DLD1 (cell line): ENCODE measurements around the gene GSKIP.

Experiments used
- in situ Hi-C: cut with HindIII; loops from 2 replicates; pipeline ENCODE4 v1.10.0; 2017; ENCODE audit warnings: low sequenced_read_pairs

The GSKIP gene

DNA sequence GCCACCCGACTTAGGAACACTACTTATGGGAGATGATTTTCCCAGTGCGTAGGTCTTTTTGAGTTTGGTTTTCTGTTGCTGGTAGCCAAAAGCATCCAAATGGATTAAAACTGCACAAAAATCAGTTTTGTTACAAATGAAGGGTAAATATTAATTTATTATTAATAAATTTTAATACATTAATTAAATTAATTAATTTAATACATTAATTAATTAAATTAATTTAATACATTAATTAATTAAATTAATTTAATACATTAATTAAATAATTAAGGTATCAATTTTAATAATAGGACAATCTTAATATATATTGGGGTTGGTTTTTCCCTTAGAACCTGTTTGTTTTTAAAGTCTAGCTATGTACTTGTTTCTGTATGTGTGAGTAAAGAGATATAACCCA lies 52.2 kb downstream of the GSKIP start:
- in situ Hi-C loops = no loop called here

DNA sequence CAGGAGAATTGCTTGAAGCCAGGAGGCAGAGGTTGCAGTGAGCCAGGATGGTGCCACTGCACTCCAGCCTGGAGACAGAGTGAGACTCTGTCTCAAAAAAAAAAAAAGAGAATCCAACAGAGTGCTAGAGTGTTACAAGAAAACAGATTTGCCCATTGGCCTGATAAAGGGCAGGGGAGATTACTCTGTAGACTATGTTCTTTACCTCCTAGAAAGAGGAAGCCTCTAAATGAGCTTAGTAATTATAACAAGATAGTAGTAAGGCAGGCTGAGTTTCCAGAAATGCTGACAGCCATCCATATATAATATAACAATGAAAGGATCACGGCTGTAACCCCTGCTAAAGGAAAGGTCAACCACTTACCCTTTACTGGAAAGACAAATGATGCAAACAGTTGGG lies 53.0 kb downstream of the GSKIP start:
- in situ Hi-C loops = no loop called here

DNA sequence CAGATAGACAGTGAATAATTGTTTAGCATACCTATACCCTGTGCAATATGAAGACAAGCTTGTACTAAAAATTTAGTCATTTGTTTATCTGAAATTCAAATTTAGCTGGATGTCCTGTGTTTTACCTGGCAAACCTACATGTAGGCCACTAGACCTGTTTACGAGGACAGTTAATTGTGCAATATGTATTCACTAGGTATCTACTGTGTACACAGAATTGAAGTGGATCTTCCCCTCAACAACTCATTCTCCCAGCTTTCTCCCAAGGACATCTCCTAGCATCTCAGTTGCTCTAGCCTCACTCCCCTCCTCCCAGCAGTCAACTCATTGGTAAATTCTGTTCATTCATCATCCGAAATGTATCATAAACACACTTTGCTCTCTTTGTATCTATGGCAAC lies 53.9 kb downstream of the GSKIP start:
- in situ Hi-C loops = no loop called here

DNA sequence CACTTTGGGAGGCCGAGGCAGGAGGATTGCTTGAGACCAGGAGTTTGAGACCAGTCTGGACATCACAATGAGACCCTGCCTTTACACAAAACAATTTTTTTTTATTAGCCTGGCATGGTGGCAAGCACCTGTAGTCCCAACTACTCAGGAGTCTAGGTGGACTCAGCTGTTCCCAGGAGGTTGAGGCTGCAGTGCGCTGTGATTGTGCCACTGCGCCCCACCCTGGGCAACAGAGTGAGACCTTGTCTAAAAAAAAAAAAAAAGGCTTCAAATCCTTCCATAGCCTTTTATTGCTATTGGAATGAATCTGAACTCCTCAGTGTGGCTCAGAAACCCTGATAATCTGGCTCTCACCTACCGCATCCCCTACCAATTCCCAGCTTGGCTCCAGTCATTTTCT lies 54.7 kb downstream of the GSKIP start:
- in situ Hi-C loops = no loop called here

DNA sequence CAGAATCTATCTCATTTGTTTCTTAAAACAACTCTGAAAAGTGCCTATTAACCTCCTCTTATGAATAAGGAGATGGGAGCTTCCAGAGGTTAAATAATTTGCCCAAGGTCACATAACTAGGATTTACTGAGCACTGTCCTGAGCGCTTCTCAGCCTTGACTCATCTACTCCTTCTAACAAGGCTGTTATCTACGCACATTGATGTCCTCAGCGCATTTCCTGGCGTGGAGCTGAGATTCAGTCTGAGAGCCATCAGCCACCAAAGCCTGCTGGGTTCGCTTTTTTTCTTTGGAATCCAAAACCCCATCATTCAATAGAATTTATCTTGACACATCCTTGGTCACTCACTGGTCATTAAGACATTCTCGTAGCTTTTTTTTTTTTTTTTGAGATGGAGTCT lies 57.9 kb downstream of the GSKIP start:
- in situ Hi-C loops = no loop called here

DNA sequence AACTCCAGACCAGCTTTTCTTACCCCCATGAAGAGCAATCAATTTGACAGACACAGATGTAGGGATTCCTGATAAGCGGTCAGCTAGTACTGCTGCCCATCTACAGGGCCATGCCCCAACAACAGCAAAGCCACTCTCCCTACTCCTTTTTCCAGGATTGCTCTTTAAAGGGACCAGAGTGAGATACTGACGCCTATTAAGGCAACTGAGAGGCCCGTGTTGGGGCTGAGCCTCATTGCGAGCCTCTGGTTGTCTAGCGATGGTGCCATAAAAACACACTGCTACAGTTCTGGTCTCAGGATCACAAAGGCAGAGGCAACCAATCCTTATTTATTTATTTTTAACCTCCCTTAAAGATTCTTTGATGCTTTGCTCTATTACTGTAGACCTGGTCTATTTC lies 59.7 kb downstream of the GSKIP start:
- in situ Hi-C loops = no loop called here

DNA sequence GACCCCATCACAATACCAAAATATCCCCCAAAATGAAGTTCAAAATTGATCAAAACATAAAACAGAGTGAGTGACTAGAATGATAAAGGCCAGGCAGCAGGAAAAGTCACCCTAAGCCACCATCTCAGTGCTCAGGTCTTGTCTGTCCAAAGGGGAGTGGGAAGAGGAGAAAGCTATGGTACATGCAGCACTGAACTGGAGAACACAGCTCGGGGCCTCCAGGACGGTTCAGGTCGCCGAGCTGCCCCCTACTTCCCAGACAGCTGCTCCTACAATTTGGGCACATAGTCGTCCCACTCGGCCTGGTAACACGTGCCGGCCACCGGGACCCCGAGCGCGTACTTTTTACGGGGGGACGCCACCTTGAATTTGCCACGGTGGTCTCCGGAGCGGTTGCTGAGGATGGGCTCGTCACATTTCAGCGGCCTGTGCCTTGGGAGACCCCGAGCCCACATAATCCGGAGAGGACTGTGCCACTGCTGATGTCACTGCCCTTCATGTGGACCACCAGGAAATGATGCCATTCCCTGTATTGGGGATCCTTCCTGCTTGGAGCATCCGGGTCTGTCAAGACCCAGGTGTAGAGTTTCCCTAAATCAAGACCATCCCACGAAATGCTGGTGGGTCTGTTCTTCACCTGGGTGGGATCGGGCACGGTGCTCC lies 60.3 kb downstream of the GSKIP start:
- in situ Hi-C loops = no loop called here

DNA sequence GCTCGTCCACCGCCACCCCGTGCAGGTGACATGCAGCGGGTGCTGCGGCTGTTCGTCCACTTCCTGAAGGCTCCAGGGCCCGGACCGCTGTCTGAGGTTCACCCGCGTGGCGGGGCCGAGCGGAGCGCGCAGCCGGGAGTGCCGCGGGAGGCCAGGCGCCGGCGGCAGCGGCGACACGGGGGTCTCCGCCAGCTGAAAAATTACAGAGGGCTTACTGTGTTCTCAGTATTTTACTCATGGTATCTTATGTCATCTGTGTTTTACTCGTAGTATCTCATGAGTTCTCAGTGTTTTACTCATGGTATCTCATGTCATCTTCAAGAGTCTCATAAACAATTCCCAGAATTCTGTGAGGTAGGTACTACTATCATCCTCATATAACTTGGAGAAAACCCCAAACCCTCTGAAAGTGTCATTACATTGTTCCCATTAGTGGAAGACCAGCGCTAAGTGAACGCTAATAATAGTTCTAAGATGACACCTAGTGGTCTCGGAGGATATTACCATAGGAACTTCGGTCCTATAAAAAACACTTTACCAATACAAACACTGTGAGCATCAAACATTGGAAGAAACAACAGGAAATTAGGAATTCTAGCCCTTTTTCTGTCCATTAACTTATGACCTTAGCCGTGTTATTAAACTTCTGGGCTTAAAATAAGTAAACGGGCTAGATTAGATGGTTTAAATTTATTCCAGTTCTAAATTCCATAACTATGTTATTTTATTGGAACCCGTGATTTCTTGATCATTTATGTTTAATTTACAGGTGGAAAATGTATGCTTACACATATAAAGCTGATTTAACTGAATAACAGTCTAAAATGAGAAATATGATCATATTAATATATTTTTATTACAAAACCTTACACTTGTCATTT lies 61.0 kb downstream of the GSKIP start:
- in situ Hi-C loops = no loop called here

DNA sequence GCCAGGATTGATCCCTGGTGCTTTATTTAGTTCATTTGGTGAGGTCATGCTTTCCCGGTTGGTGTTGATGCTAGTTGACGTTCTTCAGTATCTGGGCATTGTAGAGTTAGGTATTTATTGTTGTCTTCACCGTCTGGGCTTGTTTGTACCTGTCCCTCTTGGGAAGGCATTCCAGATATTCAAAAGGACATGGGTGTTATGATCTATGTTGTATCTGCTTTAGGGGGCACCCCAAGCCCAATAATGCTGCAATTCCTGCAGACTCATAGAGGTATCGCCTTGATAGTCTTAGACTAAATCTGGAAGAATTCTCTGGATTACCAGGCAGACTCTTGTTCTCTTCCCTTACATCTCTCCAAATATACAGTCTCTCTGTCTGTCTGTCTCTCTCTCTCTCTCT lies 70.7 kb downstream of the GSKIP start:
- in situ Hi-C loops = no loop called here
